Keratinocyte (primary cell): ENCODE data around the gene PPP1R7. TPM values are rescaled to one million over a fixed set of nuclear protein-coding genes. Genes with fewer than 3 reads are reported as not detected.

Experiments used
- DNase-seq: peaks from one replicate; pipeline ENCODE4 v3.0.0-alpha.2; 2011; ENCODE audit warnings: low read depth, missing footprints, low spot score
- FAIRE-seq: peaks from 2 replicates; lab custom pipeline; 2011; peaks lifted over from hg19 to GRCh38; lab: Jason Lieb, UNC
- H2AFZ ChIP-seq: 2 replicates; pipeline ENCODE4 v1.6.0; 2012; ENCODE audit warnings: low read length, control low read depth, inconsistent platforms; ENCODE audit not compliant: control insufficient read depth
- H3K27ac ChIP-seq: 2 replicates; pipeline ENCODE4 v1.5.1; 2011; ENCODE audit warnings: low read length; ENCODE audit not compliant: control insufficient read depth, insufficient read depth
- H3K27me3 ChIP-seq: 3 replicates; pipeline ENCODE4 v1.6.0; 2011; ENCODE audit warnings: low read length; ENCODE audit not compliant: control insufficient read depth, insufficient read depth; ENCODE audit errors: extremely low read depth
- H3K36me3 ChIP-seq, 2 experiments: 2 replicates in 1 of 2; 3 replicates in 1 of 2; pipeline ENCODE4 v1.5.1; 2011; ENCODE audit warnings: low read length in 2 of 2, mild to moderate bottlenecking in 1 of 2; ENCODE audit not compliant: control insufficient read depth in 2 of 2, insufficient read depth in 2 of 2; ENCODE audit errors: extremely low read depth in 1 of 2
- H3K4me1 ChIP-seq: 3 replicates; pipeline ENCODE4 v1.5.1; 2011; ENCODE audit warnings: low read length; ENCODE audit not compliant: control insufficient read depth, insufficient read depth; ENCODE audit errors: extremely low read depth
- H3K4me2 ChIP-seq: 3 replicates; pipeline ENCODE4 v1.6.0; 2011; ENCODE audit warnings: low read depth, low read length; ENCODE audit not compliant: control insufficient read depth, insufficient read depth; ENCODE audit errors: extremely low read depth
- H3K4me3 ChIP-seq, 3 experiments: fragments of 200-600 bp in 1 of 3; sonication (generic) in 1 of 3; 2 replicates in 2 of 3; 3 replicates in 1 of 3; pipeline ENCODE4 v1.5.1; 2011 to 2016; ENCODE audit warnings: low read length in 3 of 3, mild to moderate bottlenecking in 3 of 3, control low read depth in 2 of 3, inconsistent platforms in 1 of 3, low read depth in 1 of 3, mixed read lengths in 1 of 3, mixed run types in 1 of 3, moderate library complexity in 1 of 3; ENCODE audit not compliant: control insufficient read depth in 2 of 3, insufficient read depth in 2 of 3; ENCODE audit errors: extremely low read depth in 1 of 3
- H3K79me2 ChIP-seq: 2 replicates; pipeline ENCODE4 v1.6.0; 2012; ENCODE audit warnings: low read length; ENCODE audit not compliant: control insufficient read depth, insufficient read depth
- H3K9ac ChIP-seq: 3 replicates; pipeline ENCODE4 v1.6.0; 2011; ENCODE audit warnings: low read length; ENCODE audit not compliant: control insufficient read depth, insufficient read depth; ENCODE audit errors: extremely low read depth
- H3K9me1 ChIP-seq: 3 replicates; pipeline ENCODE4 v1.6.0; 2011; ENCODE audit warnings: low read length; ENCODE audit not compliant: control insufficient read depth, insufficient read depth; ENCODE audit errors: extremely low read depth
- H3K9me3 ChIP-seq: 2 replicates; pipeline ENCODE4 v1.5.1; 2012; ENCODE audit warnings: low read depth, low read length; ENCODE audit not compliant: control insufficient read depth
- H4K20me1 ChIP-seq: 3 replicates; pipeline ENCODE4 v1.6.0; 2011; ENCODE audit warnings: low read length; ENCODE audit not compliant: control insufficient read depth, insufficient read depth; ENCODE audit errors: extremely low read depth
- EZH2 ChIP-seq: IDR thresholded peaks from one replicate; pipeline ENCODE4 v1.6.1; 2012; ENCODE audit warnings: inconsistent platforms, mild to moderate bottlenecking, low read length, moderate library complexity
- dilution Hi-C: fragments of 300-500 bp; cut with MboI; formaldehyde crosslinking; loops from one replicate; pipeline ENCODE4 v1.7.0; 2020; ENCODE audit warnings: low sequenced_read_pairs; ENCODE audit not compliant: extremely low pct_ligation_motif_present
- polyA plus RNA-seq, 5 experiments: library from polyadenylated mRNA; depleted of rRNA in 3 of 5; stranded (reverse) in 3 of 5; stranded (forward) in 1 of 5; unstranded in 1 of 5; fragments of >200 nt; gene quantifications; 1 replicate in 1 of 5; 2 replicates in 3 of 5; 3 replicates in 1 of 5; pipeline versions ENCODE4 v1.2.1 to v1.2.3, GENCODE V29; 2011 to 2012; ENCODE audit warnings: missing spikeins in 2 of 5, low read depth in 1 of 5, low replicate concordance in 1 of 5
- TF ChIP-seq, protein P1 (sequence below), 3 experiments: IDR thresholded peaks in 1 of 3; conservative IDR thresholded peaks in 1 of 3; optimal IDR thresholded peaks in 1 of 3; 2 replicates in 2 of 3; 3 replicates in 1 of 3; pipeline versions ENCODE3 to v1.5.1; 2011; ENCODE audit warnings: low read length in 3 of 3, mild to moderate bottlenecking in 3 of 3, moderate library complexity in 2 of 3, control low read depth in 1 of 3, inconsistent platforms in 1 of 3; ENCODE audit not compliant: insufficient read depth in 2 of 3; ENCODE audit errors: extremely low read depth in 1 of 3

PPP1R7 gene
- polyA plus RNA-seq, 1 donor (not counting 4 experiments of a cell fraction or from before 2014, with no cell fraction given): 84.9 TPM

- Histone ChIP-seq H3K4me1 (peaks cover 9% of the 10 kb centered on the region), H3K4me2 (no peak overlapping the region), H3K9me3 (no peaks in the 10 kb centered on the region), H3K9ac (no peak overlapping the region), H3K36me3 (peaks cover 35 to 39% of the 10 kb centered on the region in 2 experiments), H3K9me1 (no peaks in the 10 kb centered on the region), H2AFZ (no peak overlapping the region), H3K4me3 (no peak overlapping the region), H4K20me1 (peaks cover 7% of the 10 kb centered on the region), H3K27ac (no peak overlapping the region), H3K79me2 (peaks cover 2% of the 10 kb centered on the region), H3K27me3 (no peaks in the 10 kb centered on the region)
- FAIRE-seq (no peak), DNase-seq (no peak)
- dilution Hi-C loops: no loop called here
- TF ChIP-seq, protein P1, sequence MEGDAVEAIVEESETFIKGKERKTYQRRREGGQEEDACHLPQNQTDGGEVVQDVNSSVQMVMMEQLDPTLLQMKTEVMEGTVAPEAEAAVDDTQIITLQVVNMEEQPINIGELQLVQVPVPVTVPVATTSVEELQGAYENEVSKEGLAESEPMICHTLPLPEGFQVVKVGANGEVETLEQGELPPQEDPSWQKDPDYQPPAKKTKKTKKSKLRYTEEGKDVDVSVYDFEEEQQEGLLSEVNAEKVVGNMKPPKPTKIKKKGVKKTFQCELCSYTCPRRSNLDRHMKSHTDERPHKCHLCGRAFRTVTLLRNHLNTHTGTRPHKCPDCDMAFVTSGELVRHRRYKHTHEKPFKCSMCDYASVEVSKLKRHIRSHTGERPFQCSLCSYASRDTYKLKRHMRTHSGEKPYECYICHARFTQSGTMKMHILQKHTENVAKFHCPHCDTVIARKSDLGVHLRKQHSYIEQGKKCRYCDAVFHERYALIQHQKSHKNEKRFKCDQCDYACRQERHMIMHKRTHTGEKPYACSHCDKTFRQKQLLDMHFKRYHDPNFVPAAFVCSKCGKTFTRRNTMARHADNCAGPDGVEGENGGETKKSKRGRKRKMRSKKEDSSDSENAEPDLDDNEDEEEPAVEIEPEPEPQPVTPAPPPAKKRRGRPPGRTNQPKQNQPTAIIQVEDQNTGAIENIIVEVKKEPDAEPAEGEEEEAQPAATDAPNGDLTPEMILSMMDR (optimal IDR thresholded peaks at IDR 0.05 in 1 of 3, IDR thresholded peaks at IDR 0.05 in 1 of 3, conservative IDR thresholded peaks at IDR 0.05 in 1 of 3; ENCODE audit: extremely low read depth in 1 of 3, insufficient read depth in 2 of 3, low read length in 3 of 3): no peak
- TF ChIP-seq EZH2: no peak
These were observed 76.7 kb downstream of the PPP1R7 start for GRCh38 chr2:241226723-241227572.

DNA sequence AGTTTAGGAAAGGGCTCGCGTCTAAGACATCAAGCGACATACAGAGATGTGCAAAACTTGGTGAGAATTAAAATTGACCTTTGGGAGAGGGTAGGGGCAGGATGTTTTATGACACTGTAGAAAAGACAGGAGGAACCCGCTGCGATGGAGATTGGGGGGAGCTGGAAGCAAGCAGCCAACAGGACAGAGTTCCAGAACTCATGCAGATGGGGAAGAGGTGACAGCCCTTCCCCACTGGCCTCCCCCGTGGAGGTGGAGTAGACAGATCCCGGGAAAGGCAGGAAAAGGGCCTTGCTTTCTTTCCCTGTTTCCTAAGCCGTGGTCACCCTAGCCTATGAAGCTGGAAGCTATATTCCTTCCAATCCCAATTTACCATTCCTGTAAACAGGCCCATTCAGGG is 77.3 kb downstream of the PPP1R7 start:
- no peaks in the 10 kb centered on the region for H3K9me1 ChIP-seq
- FAIRE-seq: no peak
- no peak overlapping the region for H2AFZ ChIP-seq
- DNase-seq: no peak
- H3K27ac ChIP-seq: no peak overlapping the region
- no peaks in the 10 kb centered on the region for H3K9me3 ChIP-seq
- H3K4me2 ChIP-seq: no peak overlapping the region
- dilution Hi-C loops: no loop called here
- no peak overlapping the region for H3K9ac ChIP-seq
- H3K4me1 ChIP-seq: peaks cover 9% of the 10 kb centered on the region
- peaks cover 7% of the 10 kb centered on the region for H4K20me1 ChIP-seq
- no peaks in the 10 kb centered on the region for H3K27me3 ChIP-seq
- H3K4me3 ChIP-seq: no peak overlapping the region
- peaks cover 2% of the 10 kb centered on the region for H3K79me2 ChIP-seq
- TF ChIP-seq, protein P1 (optimal IDR thresholded peaks at IDR 0.05 in 1 of 3, IDR thresholded peaks at IDR 0.05 in 1 of 3, conservative IDR thresholded peaks at IDR 0.05 in 1 of 3; ENCODE audit: extremely low read depth in 1 of 3, insufficient read depth in 2 of 3, low read length in 3 of 3): no peak
- no peak for TF ChIP-seq EZH2
- H3K36me3 ChIP-seq: peaks cover 40 to 42% of the 10 kb centered on the region in 2 experiments
